NCI-H446 treated with DMSO at 0.1 percent for 48 hours (cell line): ENCODE measurements around the gene GSG1L.

Source experiments
- DNase-seq: peaks from one replicate; lab custom pipeline; 2025; lab: John Stamatoyannopoulos, UW

GSG1L gene

GRCh38 chr16:28091656-28092055 is 28.1 kb upstream of the GSG1L start:
- DNase-seq, result no peak

- DNase-seq, result no peak
Measured at GRCh38 chr16:28090646-28091377, 27.3 kb upstream of the GSG1L start.

GRCh38 chr16:28089992-28090365 is 26.5 kb upstream of the GSG1L start:
- no peak for DNase-seq

GRCh38 chr16:28089205-28089991 is 25.9 kb upstream of the GSG1L start:
- no peak for DNase-seq

GRCh38 chr16:28087675-28088300 is 24.3 kb upstream of the GSG1L start:
- DNase-seq, result no peak

- no peak for DNase-seq
Measured at GRCh38 chr16:28087140-28087660, 23.7 kb upstream of the GSG1L start.

- no peak for DNase-seq
Measured at GRCh38 chr16:28086186-28087139, 22.9 kb upstream of the GSG1L start.

GRCh38 chr16:28085389-28086171 is 22.1 kb upstream of the GSG1L start:
- no peak for DNase-seq

GRCh38 chr16:28084209-28084608 is 20.7 kb upstream of the GSG1L start:
- no peak for DNase-seq

- no peak for DNase-seq
Measured at GRCh38 chr16:28082624-28083023, 19.1 kb upstream of the GSG1L start.

- no peak for DNase-seq
Measured at GRCh38 chr16:28081391-28081968, 18.0 kb upstream of the GSG1L start.

GRCh38 chr16:28078261-28078660 is 14.7 kb upstream of the GSG1L start:
- no peak for DNase-seq

GRCh38 chr16:28073836-28074235 is 10.3 kb upstream of the GSG1L start:
- DNase-seq, result no peak

GRCh38 chr16:28072087-28072486 is 8.6 kb upstream of the GSG1L start:
- no peak for DNase-seq

GRCh38 chr16:28069971-28070794 is 6.7 kb upstream of the GSG1L start:
- no peak for DNase-seq

- no peak for DNase-seq
Measured at GRCh38 chr16:28068976-28069375, 5.5 kb upstream of the GSG1L start.

GRCh38 chr16:28067604-28068379 is 4.3 kb upstream of the GSG1L start:
- no peak for DNase-seq

- DNase-seq, result no peak
Measured at GRCh38 chr16:28064706-28065249, 1.3 kb upstream of the GSG1L start.

GRCh38 chr16:28064150-28064549 is 636 bp upstream of the GSG1L start:
- no peak for DNase-seq
